ENCODE measurements around the gene YAP1.

DNA sequence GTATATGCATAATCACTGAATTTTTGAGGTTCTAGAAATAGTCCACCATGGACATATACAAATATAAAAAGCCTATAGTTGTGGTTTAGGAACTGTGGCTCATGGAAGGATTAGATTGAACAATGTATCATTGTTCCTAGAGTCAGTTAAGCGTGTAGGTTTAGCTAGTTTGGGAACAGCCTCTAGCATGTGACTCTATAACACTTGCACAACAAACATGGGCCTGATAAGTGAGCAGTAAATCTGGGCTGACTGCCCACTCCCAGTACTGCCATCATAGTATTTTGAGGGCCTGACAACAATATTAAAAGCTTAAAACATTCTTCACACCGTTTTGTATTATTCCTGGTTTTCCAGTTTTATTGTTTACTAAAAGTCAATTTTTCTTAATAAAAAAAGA is 47.0 kb downstream of the YAP1 start:
- TF ChIP-seq, protein P1, sequence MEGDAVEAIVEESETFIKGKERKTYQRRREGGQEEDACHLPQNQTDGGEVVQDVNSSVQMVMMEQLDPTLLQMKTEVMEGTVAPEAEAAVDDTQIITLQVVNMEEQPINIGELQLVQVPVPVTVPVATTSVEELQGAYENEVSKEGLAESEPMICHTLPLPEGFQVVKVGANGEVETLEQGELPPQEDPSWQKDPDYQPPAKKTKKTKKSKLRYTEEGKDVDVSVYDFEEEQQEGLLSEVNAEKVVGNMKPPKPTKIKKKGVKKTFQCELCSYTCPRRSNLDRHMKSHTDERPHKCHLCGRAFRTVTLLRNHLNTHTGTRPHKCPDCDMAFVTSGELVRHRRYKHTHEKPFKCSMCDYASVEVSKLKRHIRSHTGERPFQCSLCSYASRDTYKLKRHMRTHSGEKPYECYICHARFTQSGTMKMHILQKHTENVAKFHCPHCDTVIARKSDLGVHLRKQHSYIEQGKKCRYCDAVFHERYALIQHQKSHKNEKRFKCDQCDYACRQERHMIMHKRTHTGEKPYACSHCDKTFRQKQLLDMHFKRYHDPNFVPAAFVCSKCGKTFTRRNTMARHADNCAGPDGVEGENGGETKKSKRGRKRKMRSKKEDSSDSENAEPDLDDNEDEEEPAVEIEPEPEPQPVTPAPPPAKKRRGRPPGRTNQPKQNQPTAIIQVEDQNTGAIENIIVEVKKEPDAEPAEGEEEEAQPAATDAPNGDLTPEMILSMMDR (IDR thresholded peaks at IDR 0.05; ENCODE audit: low read depth, low read length, missing input control) = no peak
- TF ChIP-seq, protein P2, sequence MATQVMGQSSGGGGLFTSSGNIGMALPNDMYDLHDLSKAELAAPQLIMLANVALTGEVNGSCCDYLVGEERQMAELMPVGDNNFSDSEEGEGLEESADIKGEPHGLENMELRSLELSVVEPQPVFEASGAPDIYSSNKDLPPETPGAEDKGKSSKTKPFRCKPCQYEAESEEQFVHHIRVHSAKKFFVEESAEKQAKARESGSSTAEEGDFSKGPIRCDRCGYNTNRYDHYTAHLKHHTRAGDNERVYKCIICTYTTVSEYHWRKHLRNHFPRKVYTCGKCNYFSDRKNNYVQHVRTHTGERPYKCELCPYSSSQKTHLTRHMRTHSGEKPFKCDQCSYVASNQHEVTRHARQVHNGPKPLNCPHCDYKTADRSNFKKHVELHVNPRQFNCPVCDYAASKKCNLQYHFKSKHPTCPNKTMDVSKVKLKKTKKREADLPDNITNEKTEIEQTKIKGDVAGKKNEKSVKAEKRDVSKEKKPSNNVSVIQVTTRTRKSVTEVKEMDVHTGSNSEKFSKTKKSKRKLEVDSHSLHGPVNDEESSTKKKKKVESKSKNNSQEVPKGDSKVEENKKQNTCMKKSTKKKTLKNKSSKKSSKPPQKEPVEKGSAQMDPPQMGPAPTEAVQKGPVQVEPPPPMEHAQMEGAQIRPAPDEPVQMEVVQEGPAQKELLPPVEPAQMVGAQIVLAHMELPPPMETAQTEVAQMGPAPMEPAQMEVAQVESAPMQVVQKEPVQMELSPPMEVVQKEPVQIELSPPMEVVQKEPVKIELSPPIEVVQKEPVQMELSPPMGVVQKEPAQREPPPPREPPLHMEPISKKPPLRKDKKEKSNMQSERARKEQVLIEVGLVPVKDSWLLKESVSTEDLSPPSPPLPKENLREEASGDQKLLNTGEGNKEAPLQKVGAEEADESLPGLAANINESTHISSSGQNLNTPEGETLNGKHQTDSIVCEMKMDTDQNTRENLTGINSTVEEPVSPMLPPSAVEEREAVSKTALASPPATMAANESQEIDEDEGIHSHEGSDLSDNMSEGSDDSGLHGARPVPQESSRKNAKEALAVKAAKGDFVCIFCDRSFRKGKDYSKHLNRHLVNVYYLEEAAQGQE (IDR thresholded peaks at IDR 0.05) = no peak
- TF ChIP-seq HNF4A (conservative IDR thresholded peaks at IDR 0.05) (peak in 1 of 2 donors; percentile 10), YY1 (IDR thresholded peaks at IDR 0.05) (peak; percentile 45), GABPA (IDR thresholded peaks at IDR 0.05 in 1 of 2, conservative IDR thresholded peaks at IDR 0.05 in 1 of 2) (no peak), TAF1 (conservative IDR thresholded peaks at IDR 0.05) (no peak), RAD21 (IDR thresholded peaks at IDR 0.05) (peak in 1 of 2 donors; percentile 30), FOXA1 (IDR thresholded peaks at IDR 0.05) (no peak), JUND (IDR thresholded peaks at IDR 0.05) (no peak)
- TF ChIP-seq, protein P3, sequence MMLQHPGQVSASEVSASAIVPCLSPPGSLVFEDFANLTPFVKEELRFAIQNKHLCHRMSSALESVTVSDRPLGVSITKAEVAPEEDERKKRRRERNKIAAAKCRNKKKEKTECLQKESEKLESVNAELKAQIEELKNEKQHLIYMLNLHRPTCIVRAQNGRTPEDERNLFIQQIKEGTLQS (IDR thresholded peaks at IDR 0.05) = no peak
- TF ChIP-seq, protein P4, sequence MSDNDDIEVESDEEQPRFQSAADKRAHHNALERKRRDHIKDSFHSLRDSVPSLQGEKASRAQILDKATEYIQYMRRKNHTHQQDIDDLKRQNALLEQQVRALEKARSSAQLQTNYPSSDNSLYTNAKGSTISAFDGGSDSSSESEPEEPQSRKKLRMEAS (IDR thresholded peaks at IDR 0.05) = peak; percentile 24

Measured in liver (tissue), 3 donors.